GM10248 (cell line): ENCODE measurements around the gene SEMA3A.
"Not testable (repeated sequence)": the region's sequence is repeated elsewhere in the genome, so short reads cannot be mapped to it uniquely, and the experiment has no call there.

Source experiments
- CTCF ChIA-PET: fragments of 300-600 bp; sonication (Branson Sonifier 250); formaldehyde crosslinking; extraction: SDS; loops from one replicate; lab custom pipeline; 2021; ENCODE audit warnings: antibody characterized with exemption; lab: Yijun Ruan, JAX
- POLR2A ChIA-PET: fragments of 350-650 bp; sonication (Branson Sonifier 250); formaldehyde crosslinking; extraction: SDS; loops from one replicate; lab custom pipeline; 2020; ENCODE audit warnings: antibody characterized with exemption; lab: Yijun Ruan, JAX
- DNase-seq: peaks from one replicate; pipeline ENCODE4 v3.0.0; 2012; ENCODE audit errors: extremely low spot score
- CTCF ChIP-seq: IDR thresholded peaks from 2 replicates; pipeline ENCODE4 v1.5.1; 2012; ENCODE audit warnings: mild to moderate bottlenecking, low read depth; ENCODE audit errors: extremely low read depth, missing control alignments, control extremely low read depth

The SEMA3A gene

GRCh38 chr7:84162125-84162524 is 32.5 kb downstream of the SEMA3A start:
- DNase-seq = no peak
- ChIA-PET POLR2A (no interaction called here), CTCF (interaction anchor here (1.0 to 1.9 kb wide), 3 partner anchors 9 to 17 kb away, joined by 4 to 6 read pairs (median 5); no protein-coding TSS in a partner anchor)
- TF ChIP-seq CTCF = no peak

GRCh38 chr7:84161398-84161797 is 33.2 kb downstream of the SEMA3A start:
- TF ChIP-seq CTCF = no peak
- CTCF ChIA-PET = interaction anchor here (1.8 to 1.9 kb wide), 2 partner anchors 10 to 16 kb away, joined by 4 to 5 read pairs; no protein-coding TSS in a partner anchor
- DNase-seq = no peak
- POLR2A ChIA-PET = no interaction called here

GRCh38 chr7:84159435-84159834 is 35.2 kb downstream of the SEMA3A start:
- POLR2A ChIA-PET = no interaction called here
- CTCF ChIA-PET = no interaction called here

GRCh38 chr7:84157171-84157570 is 37.4 kb downstream of the SEMA3A start:
- ChIA-PET CTCF (interaction anchor here (1.0 kb wide), 1 partner anchor 9 kb away, joined by 3 read pairs; no protein-coding TSS in a partner anchor), POLR2A (no interaction called here)
- no peak for TF ChIP-seq CTCF
- no peak for DNase-seq

More at GRCh38 chr7:84159435-84159834, 35.2 kb downstream of the SEMA3A start:
- TF ChIP-seq CTCF = no peak
- no peak for DNase-seq

GRCh38 chr7:84154991-84155781 is 39.4 kb downstream of the SEMA3A start:
- TF ChIP-seq CTCF = no peak
- ChIA-PET POLR2A (no interaction called here), CTCF (no interaction called here)
- DNase-seq = no peak

GRCh38 chr7:84152995-84153394 is 41.6 kb downstream of the SEMA3A start:
- CTCF ChIA-PET = interaction anchor here (1.1 kb wide), 1 partner anchor 12 kb away, joined by 4 read pairs; no protein-coding TSS in a partner anchor
- POLR2A ChIA-PET = no interaction called here
- DNase-seq = no peak

GRCh38 chr7:84150370-84150769 is 44.2 kb downstream of the SEMA3A start:
- POLR2A ChIA-PET, DNase-seq, CTCF ChIA-PET: not testable (repeated sequence)

More at GRCh38 chr7:84152995-84153394, 41.6 kb downstream of the SEMA3A start:
- TF ChIP-seq CTCF = no peak
